ENCODE data around the gene POLR2C. TPM values are rescaled to one million over a fixed set of nuclear protein-coding genes. Genes with fewer than 3 reads are reported as not detected.

Gene POLR2C
- total and polyA plus RNA-seq, 2 of the 13 experiments (the other 11 are each of a cell fraction or from before 2014, with no cell fraction given), result 104 to 216 TPM

DNA sequence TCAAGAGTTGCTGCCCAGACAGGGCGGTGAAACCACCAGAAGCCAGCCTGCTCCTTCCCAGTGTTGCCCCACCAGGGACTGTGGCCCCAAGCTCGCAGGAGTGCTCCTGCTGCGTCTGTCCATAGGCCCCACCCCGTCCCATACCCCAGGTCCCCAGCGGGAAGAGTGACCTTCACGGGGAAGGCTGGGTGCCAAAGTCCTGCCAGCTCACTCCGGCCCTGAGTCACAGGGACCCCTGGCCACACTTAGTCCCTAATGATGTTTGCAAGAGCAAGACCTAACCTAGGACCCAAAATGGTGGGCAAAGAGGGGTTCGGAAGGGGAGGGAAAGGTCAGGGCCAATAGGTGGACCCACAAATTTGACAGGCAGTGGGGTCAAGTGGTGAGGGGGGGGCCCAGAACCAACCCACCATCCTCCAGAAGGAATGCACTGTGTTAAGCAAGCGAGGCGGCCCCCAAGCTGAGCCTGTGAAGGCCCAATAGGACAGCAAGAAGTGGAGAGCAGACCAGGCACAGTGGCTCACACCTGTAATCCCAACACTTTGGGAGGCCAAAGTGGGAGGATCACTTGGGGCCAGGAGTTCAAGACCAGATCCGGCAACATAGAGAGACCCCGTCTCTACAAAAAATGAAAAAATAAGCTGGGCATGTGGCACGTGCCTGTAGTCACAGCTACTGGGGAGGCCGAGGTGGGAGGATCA, 20.5 kb downstream of the POLR2C start (continued):
- TF ChIP-seq FOXA3 (CRISPR knock-in tag; IDR thresholded peaks at IDR 0.05), result peak; percentile 56; the same call in 1 of the 2 replicates
- TF ChIP-seq SKI (IDR thresholded peaks at IDR 0.05; ENCODE audit: partially characterized antibody), result peak; percentile 67
- TF ChIP-seq ZNF33B (CRISPR knock-in tag; IDR thresholded peaks at IDR 0.05), result no peak
- TF ChIP-seq TBX2 (CRISPR knock-in tag; IDR thresholded peaks at IDR 0.05; ENCODE audit: borderline replicate concordance), result peak; percentile 93
- TF ChIP-seq, protein P1, sequence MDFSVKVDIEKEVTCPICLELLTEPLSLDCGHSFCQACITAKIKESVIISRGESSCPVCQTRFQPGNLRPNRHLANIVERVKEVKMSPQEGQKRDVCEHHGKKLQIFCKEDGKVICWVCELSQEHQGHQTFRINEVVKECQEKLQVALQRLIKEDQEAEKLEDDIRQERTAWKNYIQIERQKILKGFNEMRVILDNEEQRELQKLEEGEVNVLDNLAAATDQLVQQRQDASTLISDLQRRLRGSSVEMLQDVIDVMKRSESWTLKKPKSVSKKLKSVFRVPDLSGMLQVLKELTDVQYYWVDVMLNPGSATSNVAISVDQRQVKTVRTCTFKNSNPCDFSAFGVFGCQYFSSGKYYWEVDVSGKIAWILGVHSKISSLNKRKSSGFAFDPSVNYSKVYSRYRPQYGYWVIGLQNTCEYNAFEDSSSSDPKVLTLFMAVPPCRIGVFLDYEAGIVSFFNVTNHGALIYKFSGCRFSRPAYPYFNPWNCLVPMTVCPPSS (IDR thresholded peaks at IDR 0.05), result no peak
- TF ChIP-seq SIN3B (IDR thresholded peaks at IDR 0.05; ENCODE audit: low read length), result no peak
- peak; percentile 75 for TF ChIP-seq ZNF350 (CRISPR knock-in tag; IDR thresholded peaks at IDR 0.05; ENCODE audit: borderline replicate concordance, low read depth)
- TF ChIP-seq HNF4G (IDR thresholded peaks at IDR 0.05; ENCODE audit: borderline replicate concordance, low read depth, low read length), result peak; percentile 71
- peak; percentile 94 for TF ChIP-seq HNF4G (CRISPR knock-in tag; IDR thresholded peaks at IDR 0.05; ENCODE audit: borderline replicate concordance, low read depth)
- no peak for TF ChIP-seq ZNF839 (CRISPR knock-in tag; IDR thresholded peaks at IDR 0.05; ENCODE audit: borderline replicate concordance)
- peak; percentile 4; the same call in 1 of the 2 replicates for TF ChIP-seq FOXO1 (CRISPR knock-in tag; IDR thresholded peaks at IDR 0.05)
- TF ChIP-seq, protein P2, sequence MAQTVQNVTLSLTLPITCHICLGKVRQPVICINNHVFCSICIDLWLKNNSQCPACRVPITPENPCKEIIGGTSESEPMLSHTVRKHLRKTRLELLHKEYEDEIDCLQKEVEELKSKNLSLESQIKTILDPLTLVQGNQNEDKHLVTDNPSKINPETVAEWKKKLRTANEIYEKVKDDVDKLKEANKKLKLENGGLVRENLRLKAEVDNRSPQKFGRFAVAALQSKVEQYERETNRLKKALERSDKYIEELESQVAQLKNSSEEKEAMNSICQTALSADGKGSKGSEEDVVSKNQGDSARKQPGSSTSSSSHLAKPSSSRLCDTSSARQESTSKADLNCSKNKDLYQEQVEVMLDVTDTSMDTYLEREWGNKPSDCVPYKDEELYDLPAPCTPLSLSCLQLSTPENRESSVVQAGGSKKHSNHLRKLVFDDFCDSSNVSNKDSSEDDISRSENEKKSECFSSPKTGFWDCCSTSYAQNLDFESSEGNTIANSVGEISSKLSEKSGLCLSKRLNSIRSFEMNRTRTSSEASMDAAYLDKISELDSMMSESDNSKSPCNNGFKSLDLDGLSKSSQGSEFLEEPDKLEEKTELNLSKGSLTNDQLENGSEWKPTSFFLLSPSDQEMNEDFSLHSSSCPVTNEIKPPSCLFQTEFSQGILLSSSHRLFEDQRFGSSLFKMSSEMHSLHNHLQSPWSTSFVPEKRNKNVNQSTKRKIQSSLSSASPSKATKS (CRISPR knock-in tag; IDR thresholded peaks at IDR 0.05), result no peak
- TF ChIP-seq U2AF1 (optimal IDR thresholded peaks at IDR 0.05; ENCODE audit: low read depth, low read length), result no peak
- TF ChIP-seq, protein P3, sequence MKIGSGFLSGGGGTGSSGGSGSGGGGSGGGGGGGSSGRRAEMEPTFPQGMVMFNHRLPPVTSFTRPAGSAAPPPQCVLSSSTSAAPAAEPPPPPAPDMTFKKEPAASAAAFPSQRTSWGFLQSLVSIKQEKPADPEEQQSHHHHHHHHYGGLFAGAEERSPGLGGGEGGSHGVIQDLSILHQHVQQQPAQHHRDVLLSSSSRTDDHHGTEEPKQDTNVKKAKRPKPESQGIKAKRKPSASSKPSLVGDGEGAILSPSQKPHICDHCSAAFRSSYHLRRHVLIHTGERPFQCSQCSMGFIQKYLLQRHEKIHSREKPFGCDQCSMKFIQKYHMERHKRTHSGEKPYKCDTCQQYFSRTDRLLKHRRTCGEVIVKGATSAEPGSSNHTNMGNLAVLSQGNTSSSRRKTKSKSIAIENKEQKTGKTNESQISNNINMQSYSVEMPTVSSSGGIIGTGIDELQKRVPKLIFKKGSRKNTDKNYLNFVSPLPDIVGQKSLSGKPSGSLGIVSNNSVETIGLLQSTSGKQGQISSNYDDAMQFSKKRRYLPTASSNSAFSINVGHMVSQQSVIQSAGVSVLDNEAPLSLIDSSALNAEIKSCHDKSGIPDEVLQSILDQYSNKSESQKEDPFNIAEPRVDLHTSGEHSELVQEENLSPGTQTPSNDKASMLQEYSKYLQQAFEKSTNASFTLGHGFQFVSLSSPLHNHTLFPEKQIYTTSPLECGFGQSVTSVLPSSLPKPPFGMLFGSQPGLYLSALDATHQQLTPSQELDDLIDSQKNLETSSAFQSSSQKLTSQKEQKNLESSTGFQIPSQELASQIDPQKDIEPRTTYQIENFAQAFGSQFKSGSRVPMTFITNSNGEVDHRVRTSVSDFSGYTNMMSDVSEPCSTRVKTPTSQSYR (CRISPR knock-in tag; IDR thresholded peaks at IDR 0.05; ENCODE audit: borderline replicate concordance), result peak; percentile 20; the same call in 1 of the 2 replicates
- TF ChIP-seq KAT8 (CRISPR knock-in tag; IDR thresholded peaks at IDR 0.05), result peak; percentile 74
- peak; percentile 32 to 62; a peak in 2 of 4 replicates for TF ChIP-seq POLR2A (IDR thresholded peaks at IDR 0.05; ENCODE audit: insufficient read depth in 1 of 2, low read depth in 2 of 2, low read length in 2 of 2)
- 0 out of 2 replicates have a peak, but pooled peaks have one; percentile 36 for TF ChIP-seq KMT2A (CRISPR knock-in tag; IDR thresholded peaks at IDR 0.05)
- TF ChIP-seq JUND (CRISPR knock-in tag; IDR thresholded peaks at IDR 0.05), result peak; percentile 80; the same call in 1 of the 2 replicates
- peak; percentile 60 for TF ChIP-seq ZNF160 (CRISPR knock-in tag; IDR thresholded peaks at IDR 0.05)
- TF ChIP-seq, protein P4, sequence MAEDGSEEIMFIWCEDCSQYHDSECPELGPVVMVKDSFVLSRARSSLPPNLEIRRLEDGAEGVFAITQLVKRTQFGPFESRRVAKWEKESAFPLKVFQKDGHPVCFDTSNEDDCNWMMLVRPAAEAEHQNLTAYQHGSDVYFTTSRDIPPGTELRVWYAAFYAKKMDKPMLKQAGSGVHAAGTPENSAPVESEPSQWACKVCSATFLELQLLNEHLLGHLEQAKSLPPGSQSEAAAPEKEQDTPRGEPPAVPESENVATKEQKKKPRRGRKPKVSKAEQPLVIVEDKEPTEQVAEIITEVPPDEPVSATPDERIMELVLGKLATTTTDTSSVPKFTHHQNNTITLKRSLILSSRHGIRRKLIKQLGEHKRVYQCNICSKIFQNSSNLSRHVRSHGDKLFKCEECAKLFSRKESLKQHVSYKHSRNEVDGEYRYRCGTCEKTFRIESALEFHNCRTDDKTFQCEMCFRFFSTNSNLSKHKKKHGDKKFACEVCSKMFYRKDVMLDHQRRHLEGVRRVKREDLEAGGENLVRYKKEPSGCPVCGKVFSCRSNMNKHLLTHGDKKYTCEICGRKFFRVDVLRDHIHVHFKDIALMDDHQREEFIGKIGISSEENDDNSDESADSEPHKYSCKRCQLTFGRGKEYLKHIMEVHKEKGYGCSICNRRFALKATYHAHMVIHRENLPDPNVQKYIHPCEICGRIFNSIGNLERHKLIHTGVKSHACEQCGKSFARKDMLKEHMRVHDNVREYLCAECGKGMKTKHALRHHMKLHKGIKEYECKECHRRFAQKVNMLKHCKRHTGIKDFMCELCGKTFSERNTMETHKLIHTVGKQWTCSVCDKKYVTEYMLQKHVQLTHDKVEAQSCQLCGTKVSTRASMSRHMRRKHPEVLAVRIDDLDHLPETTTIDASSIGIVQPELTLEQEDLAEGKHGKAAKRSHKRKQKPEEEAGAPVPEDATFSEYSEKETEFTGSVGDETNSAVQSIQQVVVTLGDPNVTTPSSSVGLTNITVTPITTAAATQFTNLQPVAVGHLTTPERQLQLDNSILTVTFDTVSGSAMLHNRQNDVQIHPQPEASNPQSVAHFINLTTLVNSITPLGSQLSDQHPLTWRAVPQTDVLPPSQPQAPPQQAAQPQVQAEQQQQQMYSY (CRISPR knock-in tag; IDR thresholded peaks at IDR 0.05), result no peak
- TF ChIP-seq NKX3-1 (CRISPR knock-in tag; IDR thresholded peaks at IDR 0.05), result peak; percentile 26; the same call in 1 of the 2 replicates
